NCI-H187 treated with DMSO at 0.1 percent for 48 hours (cell line): ENCODE data around the gene TMEM184B.

Source experiments
- DNase-seq: peaks from one replicate; lab custom pipeline; 2025; lab: John Stamatoyannopoulos, UW

Gene TMEM184B

GRCh38 chr22:38272373-38273134 is at the start of gene TMEM184B:
Gene TMEM184B, minus strand, starts transcription at chr22:38273010. Its CDS starts 25,049 bp downstream, at chr22:38247961.
- no peak for DNase-seq

GRCh38 chr22:38320605-38321402 is 48.0 kb upstream of the TMEM184B start:
- DNase-seq, result no peak

- DNase-seq, result no peak
These were observed 46.3 kb upstream of the TMEM184B start for GRCh38 chr22:38318792-38319773.

GRCh38 chr22:38317995-38318715 is 45.3 kb upstream of the TMEM184B start:
- DNase-seq, result no peak

- no peak for DNase-seq
These were observed 44.5 kb upstream of the TMEM184B start, which contains the start of gene CSNK1E for GRCh38 chr22:38317122-38317994. Gene CSNK1E, minus strand, starts transcription at chr22:38317433. Its CDS starts 3,276 bp downstream, at chr22:38314157.

- no peak for DNase-seq
These were observed 43.7 kb upstream of the TMEM184B start for GRCh38 chr22:38316364-38317121.

GRCh38 chr22:38315823-38316363 is 43.1 kb upstream of the TMEM184B start:
- DNase-seq, result no peak

- no peak for DNase-seq
These were observed 42.4 kb upstream of the TMEM184B start for GRCh38 chr22:38314933-38315822.

GRCh38 chr22:38314051-38314932 is 41.5 kb upstream of the TMEM184B start:
- no peak for DNase-seq

- no peak for DNase-seq
These were observed 40.7 kb upstream of the TMEM184B start for GRCh38 chr22:38313384-38313955.

GRCh38 chr22:38312261-38312800 is 39.5 kb upstream of the TMEM184B start:
- no peak for DNase-seq

GRCh38 chr22:38311323-38311620 is 38.5 kb upstream of the TMEM184B start:
- no peak for DNase-seq

GRCh38 chr22:38310518-38311322 is 37.9 kb upstream of the TMEM184B start:
- no peak for DNase-seq

- no peak for DNase-seq
These were observed 37.1 kb upstream of the TMEM184B start for GRCh38 chr22:38309614-38310517.
